GM04504 (cell line): ENCODE results near the gene DNASE2.
"Not testable (repeated sequence)": the region's sequence is repeated elsewhere in the genome, so short reads cannot be mapped to it uniquely, and the experiment has no call there.

Experiments
- DNase-seq: peaks from one replicate; pipeline ENCODE4 v3.0.0-alpha.2; 2012; ENCODE audit warnings: low read depth

The DNASE2 gene

DNA sequence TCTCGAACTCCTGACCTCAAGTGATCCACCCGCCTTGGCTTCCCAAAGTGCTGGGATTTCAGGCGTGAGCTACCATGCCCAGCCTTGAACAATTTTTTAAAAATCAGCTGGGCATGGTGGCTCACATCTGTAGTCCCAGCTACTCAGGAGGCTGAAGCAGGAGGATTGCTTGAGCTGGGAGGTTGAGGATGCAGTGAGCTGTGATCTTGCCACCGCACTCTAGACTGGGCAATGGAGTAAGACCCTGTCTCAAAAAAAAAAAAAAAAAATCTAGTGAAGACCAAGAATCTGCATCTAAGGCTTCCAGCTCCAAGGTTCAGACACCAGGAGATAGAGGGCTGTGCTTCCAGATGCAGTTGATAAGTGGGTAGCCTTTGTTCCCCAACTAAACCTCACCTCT, 17.1 kb downstream of the DNASE2 start:
- no peak for DNase-seq

- DNase-seq, result no peak
Measured at GRCh38 chr19:12859546-12859945, 21.7 kb downstream of the DNASE2 start.

DNA sequence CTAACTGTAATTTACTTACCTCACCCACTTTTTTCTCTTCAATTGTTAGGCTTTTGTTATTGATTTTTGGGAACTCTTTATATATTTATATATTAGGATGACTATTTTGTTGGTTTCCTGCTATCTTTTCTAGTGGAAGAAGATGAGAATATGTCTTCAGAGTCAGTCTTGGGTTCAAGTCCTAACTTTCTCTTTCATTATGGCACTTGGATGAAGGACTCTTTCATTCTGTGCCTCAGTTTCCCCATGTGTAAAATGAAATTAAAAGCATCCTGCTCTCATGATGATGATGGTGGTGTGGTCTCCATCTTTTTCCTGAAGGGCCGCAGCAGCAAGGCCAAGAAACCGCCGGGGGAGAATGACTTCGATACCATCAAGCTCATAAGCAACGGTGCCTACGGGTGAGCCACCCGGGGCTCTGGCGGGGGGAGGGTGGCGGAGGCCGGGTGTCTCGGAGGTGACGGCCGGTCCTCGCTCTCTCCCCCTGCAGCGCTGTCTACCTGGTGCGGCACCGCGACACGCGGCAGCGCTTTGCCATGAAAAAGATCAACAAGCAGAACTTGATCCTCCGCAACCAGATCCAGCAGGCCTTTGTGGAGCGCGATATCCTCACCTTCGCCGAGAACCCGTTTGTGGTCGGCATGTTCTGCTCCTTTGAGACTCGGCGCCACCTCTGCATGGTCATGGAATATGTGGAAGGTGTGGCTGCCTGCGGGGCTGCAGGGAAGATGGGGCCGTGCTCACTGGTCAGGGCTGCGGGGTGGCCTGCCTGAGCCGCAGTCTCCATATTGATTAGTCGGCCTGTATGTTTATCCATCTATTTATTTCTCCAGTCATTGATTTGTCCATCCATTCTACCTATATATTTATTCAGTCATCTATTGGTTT, 23.0 kb downstream of the DNASE2 start:
- no peak for DNase-seq

GRCh38 chr19:12856653-12857052, 24.6 kb downstream of the DNASE2 start:
- DNase-seq, result no peak

DNA sequence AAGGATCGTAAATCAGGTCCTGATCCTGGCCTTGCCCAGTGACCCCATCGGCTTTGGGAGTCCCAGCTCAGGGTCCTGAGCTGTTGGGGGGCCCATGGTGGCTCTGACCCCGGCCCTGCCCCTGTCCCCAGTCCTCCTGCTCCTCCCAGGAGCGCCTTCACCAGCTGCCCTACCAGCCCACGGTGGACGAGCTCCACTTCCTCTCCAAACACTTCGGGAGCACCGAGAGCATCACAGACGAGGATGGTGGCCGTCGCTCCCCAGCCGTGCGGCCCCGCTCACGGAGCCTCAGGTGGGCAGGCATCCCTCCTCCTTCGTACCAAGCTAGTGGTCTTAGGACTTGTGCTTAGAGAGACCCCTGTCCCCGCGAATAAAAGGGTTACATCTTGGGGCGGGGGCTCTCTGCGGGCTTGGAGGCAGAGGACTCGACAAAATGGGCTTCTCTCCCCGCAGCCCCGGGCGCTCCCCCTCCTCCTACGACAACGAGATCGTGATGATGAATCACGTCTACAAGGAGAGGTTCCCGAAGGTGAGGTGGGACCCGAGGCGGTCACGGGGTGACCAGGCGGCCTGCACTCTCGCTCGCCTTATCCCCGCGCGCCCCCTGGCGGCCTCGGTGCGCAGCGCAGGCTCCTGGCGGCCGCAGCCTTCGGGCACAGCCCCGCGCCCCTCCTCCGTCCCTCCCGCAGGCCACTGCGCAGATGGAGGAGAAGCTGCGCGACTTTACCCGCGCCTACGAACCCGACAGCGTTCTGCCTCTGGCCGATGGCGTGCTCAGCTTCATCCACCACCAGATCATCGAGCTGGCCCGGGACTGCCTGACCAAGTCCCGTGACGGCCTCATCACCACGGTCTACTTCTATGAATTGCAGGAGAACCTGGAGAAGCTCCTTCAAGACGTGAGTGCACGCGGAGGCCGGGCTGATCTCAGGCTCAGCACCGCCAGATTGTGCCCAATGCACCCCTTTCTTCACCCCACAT, 33.8 kb downstream of the DNASE2 start:
- peak; percentile 51 for DNase-seq

DNA sequence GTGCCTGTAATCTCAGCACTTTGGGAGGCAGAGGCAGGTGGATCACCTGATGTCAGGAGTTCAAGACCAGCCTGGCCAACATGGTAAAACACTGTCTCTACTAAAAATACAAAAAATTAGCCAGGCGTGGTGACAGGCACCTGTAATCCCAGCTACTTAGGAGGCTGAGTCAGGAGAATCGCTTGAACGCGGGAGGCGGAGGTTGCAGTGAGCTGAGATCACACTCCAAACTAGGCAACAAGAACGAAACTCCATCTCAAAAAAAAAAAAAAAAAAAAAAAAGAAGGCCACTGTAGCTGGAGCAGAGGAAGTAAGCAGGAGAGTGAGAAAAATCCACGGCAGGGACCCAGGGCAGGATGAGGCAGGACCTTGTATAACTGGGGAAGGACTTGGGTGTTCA, 34.6 kb downstream of the DNASE2 start:
- DNase-seq, result not testable (repeated sequence)

- DNase-seq, result no peak
Measured at GRCh38 chr19:12843999-12844732, 37.1 kb downstream of the DNASE2 start.

- no peak for DNase-seq
Measured at GRCh38 chr19:12843328-12843727, 37.9 kb downstream of the DNASE2 start.

- no peak for DNase-seq
Measured at GRCh38 chr19:12842511-12842910, 38.7 kb downstream of the DNASE2 start.

- DNase-seq, result no peak
Measured at GRCh38 chr19:12841094-12841493, 40.2 kb downstream of the DNASE2 start.

DNA sequence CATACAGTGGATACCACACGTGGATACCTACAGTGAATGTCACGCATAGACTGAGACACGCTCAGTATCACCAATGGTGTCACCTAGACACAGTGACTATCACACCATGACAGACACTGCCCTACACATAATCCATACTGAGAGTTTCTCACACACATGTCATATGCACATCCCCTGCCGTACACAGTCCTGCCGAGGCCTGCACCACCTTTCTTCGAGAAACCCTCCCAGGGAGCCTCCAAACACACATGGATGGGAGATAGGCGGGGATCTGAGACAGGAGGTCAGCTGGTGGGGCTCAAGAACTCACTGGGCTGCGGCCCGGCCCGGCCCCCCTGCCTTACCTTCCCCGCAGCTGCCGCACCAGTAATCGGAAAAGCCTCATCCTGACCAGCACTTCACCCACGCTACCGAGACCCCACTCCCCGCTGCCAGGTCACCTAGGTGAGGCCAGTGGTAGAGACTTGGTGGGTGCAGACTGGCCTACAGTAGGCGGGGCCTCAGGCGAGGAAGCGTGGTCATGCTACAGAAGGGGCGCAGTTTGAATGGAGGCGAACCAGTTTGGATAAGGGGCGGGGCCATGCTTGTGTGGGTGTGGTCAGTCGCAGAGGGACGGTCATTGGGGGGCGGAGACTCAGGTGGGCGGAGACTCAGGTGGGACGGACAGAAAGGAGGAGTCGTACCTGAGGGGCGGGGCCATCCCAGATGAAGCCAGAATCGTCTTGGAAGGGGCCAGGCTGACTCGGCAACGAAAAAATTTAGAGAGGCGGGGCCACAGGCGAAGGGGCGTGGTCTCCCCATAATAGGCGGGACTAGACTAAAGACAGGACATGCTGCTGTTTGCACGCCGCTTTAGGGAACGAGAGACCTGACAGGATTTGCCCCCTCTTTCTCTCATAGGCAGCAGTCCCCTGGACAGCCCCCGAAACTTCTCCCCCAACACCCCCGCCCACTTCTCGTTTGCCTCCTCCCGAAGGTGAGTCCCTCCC, 40.9 kb downstream of the DNASE2 start:
- no peak for DNase-seq

GRCh38 chr19:12838886-12839756, 42.1 kb downstream of the DNASE2 start:
- no peak for DNase-seq

GRCh38 chr19:12838182-12838885, 42.9 kb downstream of the DNASE2 start, which contains the start of gene MAST1:
TSS of gene MAST1 (plus strand) at chr19:12838515. CDS start at chr19:12838573, 58 bp downstream.
- DNase-seq, result no peak

GRCh38 chr19:12837225-12837624, 44.0 kb downstream of the DNASE2 start:
- DNase-seq, result no peak

DNA sequence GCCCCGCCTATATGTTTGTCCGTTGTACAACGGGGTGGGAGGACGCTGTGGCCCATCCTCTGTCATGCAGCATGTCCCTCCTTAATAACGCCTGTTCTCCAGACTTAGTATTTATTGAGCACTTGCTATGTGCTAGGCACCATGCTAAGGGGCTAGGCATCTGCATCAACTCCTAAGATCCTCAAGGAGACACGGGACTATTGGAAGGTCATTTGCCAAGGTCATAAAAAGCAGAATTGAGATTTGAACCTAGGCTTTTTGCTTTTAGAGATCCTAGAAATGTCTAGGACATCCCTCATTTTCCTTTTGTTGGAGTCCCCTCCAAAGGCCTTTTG, 44.8 kb downstream of the DNASE2 start:
- DNase-seq, result no peak

DNA sequence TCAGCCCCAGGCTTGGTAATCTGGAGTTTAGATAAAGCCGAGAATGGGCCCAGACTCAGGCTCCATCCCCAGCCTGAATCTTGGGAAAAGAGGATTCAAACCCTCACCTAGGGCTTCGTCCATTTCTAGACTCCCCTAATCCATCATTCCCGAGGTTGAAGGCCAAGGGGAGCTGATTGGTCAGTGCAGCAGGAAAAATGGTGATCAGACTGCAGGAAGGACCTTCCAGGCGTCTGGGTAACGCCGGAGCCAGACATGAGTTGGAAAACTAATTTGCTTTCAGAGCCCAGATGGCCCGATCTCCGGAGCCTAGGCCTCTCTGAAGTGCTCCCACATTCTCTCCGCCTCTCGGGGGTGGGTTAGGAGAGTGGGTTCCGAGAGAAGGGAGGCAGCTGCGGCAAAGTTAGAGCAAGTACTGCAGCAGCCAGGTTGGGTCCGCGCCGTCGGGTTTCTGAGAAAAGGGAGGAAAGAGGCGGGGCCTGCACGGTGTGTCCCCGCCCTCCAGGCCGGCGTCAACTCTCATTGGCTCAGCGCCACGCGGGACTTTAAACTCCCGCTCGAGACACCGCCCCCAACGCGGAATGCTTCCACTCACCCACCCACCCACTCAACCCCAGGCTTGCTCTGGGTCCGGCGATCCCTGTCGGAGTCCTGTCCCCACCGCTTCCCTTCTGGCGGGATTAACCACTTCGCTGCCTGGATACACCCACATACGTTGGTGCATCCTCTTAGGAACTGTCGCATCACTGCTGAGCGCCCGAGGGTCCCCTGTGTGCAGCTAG, 46.1 kb downstream of the DNASE2 start:
- no peak for DNase-seq

- no peak for DNase-seq
Measured at GRCh38 chr19:12834566-12834943, 46.7 kb downstream of the DNASE2 start, which contains the start of gene RTBDN. TSS of gene RTBDN (minus strand) at chr19:12834579. CDS start at chr19:12829979, 4,600 bp downstream.
